Thoracic aorta (tissue), 2 donors: Measurements from ENCODE around the gene NELL1. TPM values are rescaled to one million over a fixed set of nuclear protein-coding genes. Genes with fewer than 3 reads are reported as not detected.

Experiments used
- ATAC-seq: fragments of 150-250 bp; one replicate; pipeline ENCODE4 v1.8.0; 2017; ENCODE audit warnings: low read depth; ENCODE audit not compliant: insufficient number of reproducible peaks, low FRiP score
- DNase-seq: peaks from one replicate; pipeline ENCODE4 v3.0.0-alpha.2; 2020; ENCODE audit warnings: low spot score
- H3K27ac ChIP-seq, 2 donors: fragments of 200-600 bp; sonication (generic); 1 replicate in 1 of 2; 2 replicates in 1 of 2; pipeline ENCODE4 v1.5.1; 2016; ENCODE audit warnings: mild to moderate bottlenecking in 2 of 2, moderate library complexity in 2 of 2
- H3K27me3 ChIP-seq: fragments of 200-600 bp; sonication (generic); replicated peaks from 2 replicates; pipeline ENCODE4 v1.6.0; 2016; ENCODE audit warnings: mild to moderate bottlenecking; ENCODE audit not compliant: insufficient read depth
- H3K36me3 ChIP-seq: fragments of 200-600 bp; sonication (generic); one replicate; pipeline ENCODE4 v1.5.1; 2016
- H3K4me1 ChIP-seq, 2 donors: fragments of 200-600 bp; sonication (generic); 1 replicate in 1 of 2; 2 replicates in 1 of 2; pipeline versions ENCODE4 v1.5.1 to v1.6.0; 2016; ENCODE audit warnings: low read depth in 2 of 2, mild to moderate bottlenecking in 1 of 2; ENCODE audit not compliant: control insufficient read depth in 1 of 2
- H3K4me3 ChIP-seq: fragments of 200-600 bp; sonication (generic); 2 replicates; pipeline ENCODE4 v1.5.1; 2016; ENCODE audit warnings: mild to moderate bottlenecking
- H3K9me3 ChIP-seq: fragments of 200-600 bp; sonication (generic); 2 replicates; pipeline ENCODE4 v1.5.1; 2016
- total RNA-seq, 2 donors: library from RNA; depleted of rRNA; stranded (reverse); fragments of >200 nt; gene quantifications; one replicate each; pipeline versions ENCODE4 v1.1.0 to v1.2.3, GENCODE V29; 2016
- TF ChIP-seq, protein P1 (sequence below): fragments of 200-600 bp; sonication (generic); IDR thresholded peaks from one replicate; pipeline ENCODE4 v1.5.1; 2019; ENCODE audit warnings: antibody characterized with exemption

Gene NELL1
- total RNA-seq, 2 donors from 2014 or later, result 0.78 TPM; not detected in 1

GRCh38 chr11:21554284-21554683 is 884.9 kb downstream of the NELL1 start:
- TF ChIP-seq, protein P1, sequence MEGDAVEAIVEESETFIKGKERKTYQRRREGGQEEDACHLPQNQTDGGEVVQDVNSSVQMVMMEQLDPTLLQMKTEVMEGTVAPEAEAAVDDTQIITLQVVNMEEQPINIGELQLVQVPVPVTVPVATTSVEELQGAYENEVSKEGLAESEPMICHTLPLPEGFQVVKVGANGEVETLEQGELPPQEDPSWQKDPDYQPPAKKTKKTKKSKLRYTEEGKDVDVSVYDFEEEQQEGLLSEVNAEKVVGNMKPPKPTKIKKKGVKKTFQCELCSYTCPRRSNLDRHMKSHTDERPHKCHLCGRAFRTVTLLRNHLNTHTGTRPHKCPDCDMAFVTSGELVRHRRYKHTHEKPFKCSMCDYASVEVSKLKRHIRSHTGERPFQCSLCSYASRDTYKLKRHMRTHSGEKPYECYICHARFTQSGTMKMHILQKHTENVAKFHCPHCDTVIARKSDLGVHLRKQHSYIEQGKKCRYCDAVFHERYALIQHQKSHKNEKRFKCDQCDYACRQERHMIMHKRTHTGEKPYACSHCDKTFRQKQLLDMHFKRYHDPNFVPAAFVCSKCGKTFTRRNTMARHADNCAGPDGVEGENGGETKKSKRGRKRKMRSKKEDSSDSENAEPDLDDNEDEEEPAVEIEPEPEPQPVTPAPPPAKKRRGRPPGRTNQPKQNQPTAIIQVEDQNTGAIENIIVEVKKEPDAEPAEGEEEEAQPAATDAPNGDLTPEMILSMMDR, result no peak
- Histone ChIP-seq H3K27me3 (no peaks in the 10 kb centered on the region), H3K27ac (no peak overlapping the region), H3K9me3 (no peaks in the 10 kb centered on the region), H3K4me1 (no peaks in the 10 kb centered on the region), H3K4me3 (no peak overlapping the region), H3K36me3 (no peaks in the 10 kb centered on the region)
- DNase-seq, result no peak
- ATAC-seq, result no peak

DNA sequence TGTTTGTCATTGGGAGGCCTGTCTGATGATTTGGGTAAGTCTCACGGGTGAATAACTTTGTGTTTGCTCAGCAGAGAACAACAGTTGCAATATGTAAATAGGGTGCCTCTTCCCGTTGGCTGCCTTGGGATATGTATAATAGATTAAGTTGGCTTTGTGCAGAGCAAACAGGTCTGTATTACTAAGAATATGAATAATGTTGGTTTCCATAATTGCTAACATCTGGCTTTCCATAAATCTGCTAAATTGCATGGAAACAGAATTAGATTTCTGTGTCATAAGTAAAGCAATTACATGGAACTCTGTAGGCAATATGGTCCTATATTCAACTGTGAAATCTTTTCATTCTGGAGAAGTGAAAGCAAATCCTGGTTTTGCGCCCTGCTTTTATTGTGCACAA is 887.5 kb downstream of the NELL1 start:
- no peak for DNase-seq
- H3K36me3 ChIP-seq, result no peaks in the 10 kb centered on the region
- no peak overlapping the region for H3K27ac ChIP-seq
- H3K4me3 ChIP-seq, result no peak overlapping the region
- no peaks in the 10 kb centered on the region for H3K9me3 ChIP-seq
- ATAC-seq, result no peak
- no peaks in the 10 kb centered on the region for H3K27me3 ChIP-seq
- TF ChIP-seq, protein P1, result no peak
- no peaks in the 10 kb centered on the region for H3K4me1 ChIP-seq

- no peak overlapping the region for H3K27ac ChIP-seq
- H3K36me3 ChIP-seq, result no peaks in the 10 kb centered on the region
- no peaks in the 10 kb centered on the region for H3K4me1 ChIP-seq
- TF ChIP-seq, protein P1, result no peak
- no peaks in the 10 kb centered on the region for H3K9me3 ChIP-seq
- ATAC-seq, result no peak
- H3K4me3 ChIP-seq, result no peak overlapping the region
- no peaks in the 10 kb centered on the region for H3K27me3 ChIP-seq
- no peak for DNase-seq
Observed at GRCh38 chr11:21560466-21560975, 891.1 kb downstream of the NELL1 start.

DNA sequence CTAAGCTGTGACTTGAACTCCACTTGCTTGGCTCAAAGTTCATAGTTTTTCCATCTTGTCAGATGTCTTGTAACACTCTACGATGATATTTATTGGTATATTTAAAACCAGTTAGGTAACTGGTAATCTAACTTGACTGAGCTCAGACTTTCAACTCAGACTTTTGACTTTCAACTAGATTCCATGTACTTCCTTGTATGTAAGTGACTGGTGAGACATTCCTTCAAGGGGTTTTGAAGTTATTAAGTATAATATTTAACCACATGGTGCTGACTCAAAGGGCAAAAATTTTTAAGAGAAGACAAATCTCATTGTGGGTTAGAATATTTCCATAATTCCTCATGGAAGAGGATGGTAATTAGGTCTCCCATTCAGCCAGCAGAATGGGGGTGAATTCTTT is 892.2 kb downstream of the NELL1 start:
- Histone ChIP-seq H3K9me3 (no peaks in the 10 kb centered on the region), H3K27ac (no peak overlapping the region), H3K4me1 (no peaks in the 10 kb centered on the region), H3K27me3 (no peaks in the 10 kb centered on the region), H3K36me3 (no peaks in the 10 kb centered on the region), H3K4me3 (no peak overlapping the region)
- ATAC-seq, result no peak
- TF ChIP-seq, protein P1, result no peak
- DNase-seq, result no peak

DNA sequence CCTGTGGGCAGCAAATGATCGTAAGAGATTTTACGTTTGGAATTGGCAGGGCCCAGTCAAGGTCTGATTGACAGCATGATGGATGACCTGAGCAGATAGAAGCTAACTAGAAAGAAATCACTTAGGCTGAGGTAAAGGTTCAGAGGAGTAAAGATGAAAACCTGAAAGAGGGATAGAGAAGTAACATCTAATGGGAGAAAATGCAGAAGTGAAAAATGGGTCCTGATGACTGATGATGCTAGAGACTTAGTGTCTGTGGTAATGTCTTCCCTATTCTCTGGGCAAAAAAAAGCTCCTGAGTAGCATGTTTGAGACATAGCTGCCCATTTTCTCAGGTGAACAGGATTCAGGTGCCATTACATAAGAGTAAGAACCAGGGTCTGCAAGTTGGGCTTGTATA is 894.7 kb downstream of the NELL1 start:
- no peak for DNase-seq
- no peak for ATAC-seq
- Histone ChIP-seq H3K4me3 (no peak overlapping the region), H3K27me3 (no peaks in the 10 kb centered on the region), H3K9me3 (no peaks in the 10 kb centered on the region), H3K27ac (no peak overlapping the region), H3K4me1 (no peaks in the 10 kb centered on the region), H3K36me3 (no peaks in the 10 kb centered on the region)
- TF ChIP-seq, protein P1, result no peak
